ENCODE data around the gene ATP6V1A. TPM values are rescaled to one million over a fixed set of nuclear protein-coding genes. Genes with fewer than 3 reads are reported as not detected.

The ATP6V1A gene
- total and polyA plus RNA-seq, 2 of the 13 experiments (the other 11 are each of a cell fraction or from before 2014, with no cell fraction given), result 23.4 to 95.1 TPM

DNA sequence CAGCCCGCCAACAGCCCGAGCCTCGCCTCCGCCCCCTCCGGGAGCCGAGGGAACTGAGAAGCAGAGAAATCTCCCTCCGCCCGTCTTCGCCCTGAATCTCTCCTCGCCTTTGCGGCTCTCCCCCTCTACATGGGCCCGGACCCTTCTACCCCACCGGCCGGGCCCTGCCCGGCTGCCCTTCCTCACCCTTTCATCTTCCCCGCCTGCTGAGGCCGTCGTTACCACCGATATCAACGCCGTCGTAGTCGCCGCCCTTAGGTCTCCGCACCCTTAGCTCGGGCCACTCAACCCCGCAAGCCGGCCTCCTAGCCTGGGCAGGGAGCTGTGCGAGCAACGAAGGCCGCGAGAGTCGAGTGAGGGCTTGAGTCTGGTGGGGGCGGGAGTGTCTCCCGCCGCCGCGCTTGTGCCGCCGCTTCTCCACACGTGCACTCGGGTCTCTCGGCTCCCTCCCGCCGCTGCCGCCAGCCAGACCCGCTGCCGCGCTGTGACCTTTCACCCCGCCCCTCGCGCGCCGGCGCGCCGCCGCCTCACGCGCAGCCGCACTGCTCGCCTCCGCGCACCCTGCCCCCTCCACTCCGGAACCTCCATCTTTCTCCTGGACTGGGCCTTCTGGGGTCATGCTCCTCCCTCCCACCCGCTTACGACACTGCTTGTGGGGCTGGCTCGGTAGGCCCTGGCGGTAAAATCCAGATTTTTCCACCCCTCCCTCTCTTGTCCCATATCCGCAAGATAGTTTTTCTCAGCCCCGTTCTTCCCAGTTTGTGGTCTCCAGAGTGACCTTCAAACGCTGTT lies 883 bp upstream of the ATP6V1A start, which contains the start of gene NAA50 (continued):
- TF ChIP-seq, protein P1, sequence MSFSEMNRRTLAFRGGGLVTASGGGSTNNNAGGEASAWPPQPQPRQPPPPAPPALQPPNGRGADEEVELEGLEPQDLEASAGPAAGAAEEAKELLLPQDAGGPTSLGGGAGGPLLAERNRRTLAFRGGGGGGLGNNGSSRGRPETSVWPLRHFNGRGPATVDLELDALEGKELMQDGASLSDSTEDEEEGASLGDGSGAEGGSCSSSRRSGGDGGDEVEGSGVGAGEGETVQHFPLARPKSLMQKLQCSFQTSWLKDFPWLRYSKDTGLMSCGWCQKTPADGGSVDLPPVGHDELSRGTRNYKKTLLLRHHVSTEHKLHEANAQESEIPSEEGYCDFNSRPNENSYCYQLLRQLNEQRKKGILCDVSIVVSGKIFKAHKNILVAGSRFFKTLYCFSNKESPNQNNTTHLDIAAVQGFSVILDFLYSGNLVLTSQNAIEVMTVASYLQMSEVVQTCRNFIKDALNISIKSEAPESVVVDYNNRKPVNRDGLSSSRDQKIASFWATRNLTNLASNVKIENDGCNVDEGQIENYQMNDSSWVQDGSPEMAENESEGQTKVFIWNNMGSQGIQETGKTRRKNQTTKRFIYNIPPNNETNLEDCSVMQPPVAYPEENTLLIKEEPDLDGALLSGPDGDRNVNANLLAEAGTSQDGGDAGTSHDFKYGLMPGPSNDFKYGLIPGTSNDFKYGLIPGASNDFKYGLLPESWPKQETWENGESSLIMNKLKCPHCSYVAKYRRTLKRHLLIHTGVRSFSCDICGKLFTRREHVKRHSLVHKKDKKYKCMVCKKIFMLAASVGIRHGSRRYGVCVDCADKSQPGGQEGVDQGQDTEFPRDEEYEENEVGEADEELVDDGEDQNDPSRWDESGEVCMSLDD (CRISPR knock-in tag; IDR thresholded peaks at IDR 0.05; ENCODE audit: borderline replicate concordance), result no peak
- TF ChIP-seq SNAI1 (CRISPR knock-in tag; IDR thresholded peaks at IDR 0.05; ENCODE audit: borderline replicate concordance) (no peak), MAFF (IDR thresholded peaks at IDR 0.05; ENCODE audit: low read depth, low read length) (no peak), NR1H2 (CRISPR knock-in tag; IDR thresholded peaks at IDR 0.05; ENCODE audit: borderline replicate concordance, low read depth) (no peak), EEA1 (CRISPR knock-in tag; IDR thresholded peaks at IDR 0.05; ENCODE audit: borderline replicate concordance) (0 out of 2 replicates have a peak, but pooled peaks have one; percentile 9), ERF (CRISPR knock-in tag; IDR thresholded peaks at IDR 0.05) (peak; percentile 6; the same call in 1 of the 2 replicates), DMAP1 (CRISPR knock-in tag; IDR thresholded peaks at IDR 0.05) (peak; percentile 89), SAP130 (CRISPR knock-in tag; IDR thresholded peaks at IDR 0.05; ENCODE audit: low read depth) (peak; percentile 77), ZNF337 (CRISPR knock-in tag; IDR thresholded peaks at IDR 0.05; ENCODE audit: borderline replicate concordance, low read depth) (no peak; the same call in 1 of the 2 replicates), ZFP36L2 (CRISPR knock-in tag; IDR thresholded peaks at IDR 0.05) (no peak), HNF4A (CRISPR knock-in tag; IDR thresholded peaks at IDR 0.05) (peak; percentile 24; the same call in 1 of the 2 replicates), ZSCAN25 (CRISPR knock-in tag; IDR thresholded peaks at IDR 0.05) (no peak; the same call in 1 of the 2 replicates), HNRNPL (IDR thresholded peaks at IDR 0.05; ENCODE audit: low read depth, low read length) (no peak), SMAD1 (CRISPR knock-in tag; IDR thresholded peaks at IDR 0.05; ENCODE audit: borderline replicate concordance, low read depth) (no peak), SMYD3 (CRISPR knock-in tag; IDR thresholded peaks at IDR 0.05) (no peak), ZNF547 (CRISPR knock-in tag; IDR thresholded peaks at IDR 0.05) (peak; percentile 62), SP1 (IDR thresholded peaks at IDR 0.05) (no peak), SP1 (CRISPR knock-in tag; IDR thresholded peaks at IDR 0.05) (no peak), TBL1XR1 (IDR thresholded peaks at IDR 0.05; ENCODE audit: borderline replicate concordance, low read length, partially characterized antibody) (peak; percentile 7)
- TF ChIP-seq, protein P2, sequence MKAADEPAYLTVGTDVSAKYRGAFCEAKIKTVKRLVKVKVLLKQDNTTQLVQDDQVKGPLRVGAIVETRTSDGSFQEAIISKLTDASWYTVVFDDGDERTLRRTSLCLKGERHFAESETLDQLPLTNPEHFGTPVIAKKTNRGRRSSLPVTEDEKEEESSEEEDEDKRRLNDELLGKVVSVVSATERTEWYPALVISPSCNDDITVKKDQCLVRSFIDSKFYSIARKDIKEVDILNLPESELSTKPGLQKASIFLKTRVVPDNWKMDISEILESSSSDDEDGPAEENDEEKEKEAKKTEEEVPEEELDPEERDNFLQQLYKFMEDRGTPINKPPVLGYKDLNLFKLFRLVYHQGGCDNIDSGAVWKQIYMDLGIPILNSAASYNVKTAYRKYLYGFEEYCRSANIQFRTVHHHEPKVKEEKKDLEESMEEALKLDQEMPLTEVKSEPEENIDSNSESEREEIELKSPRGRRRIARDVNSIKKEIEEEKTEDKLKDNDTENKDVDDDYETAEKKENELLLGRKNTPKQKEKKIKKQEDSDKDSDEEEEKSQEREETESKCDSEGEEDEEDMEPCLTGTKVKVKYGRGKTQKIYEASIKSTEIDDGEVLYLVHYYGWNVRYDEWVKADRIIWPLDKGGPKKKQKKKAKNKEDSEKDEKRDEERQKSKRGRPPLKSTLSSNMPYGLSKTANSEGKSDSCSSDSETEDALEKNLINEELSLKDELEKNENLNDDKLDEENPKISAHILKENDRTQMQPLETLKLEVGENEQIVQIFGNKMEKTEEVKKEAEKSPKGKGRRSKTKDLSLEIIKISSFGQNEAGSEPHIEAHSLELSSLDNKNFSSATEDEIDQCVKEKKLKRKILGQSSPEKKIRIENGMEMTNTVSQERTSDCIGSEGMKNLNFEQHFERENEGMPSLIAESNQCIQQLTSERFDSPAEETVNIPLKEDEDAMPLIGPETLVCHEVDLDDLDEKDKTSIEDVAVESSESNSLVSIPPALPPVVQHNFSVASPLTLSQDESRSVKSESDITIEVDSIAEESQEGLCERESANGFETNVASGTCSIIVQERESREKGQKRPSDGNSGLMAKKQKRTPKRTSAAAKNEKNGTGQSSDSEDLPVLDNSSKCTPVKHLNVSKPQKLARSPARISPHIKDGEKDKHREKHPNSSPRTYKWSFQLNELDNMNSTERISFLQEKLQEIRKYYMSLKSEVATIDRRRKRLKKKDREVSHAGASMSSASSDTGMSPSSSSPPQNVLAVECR (CRISPR knock-in tag; IDR thresholded peaks at IDR 0.05; ENCODE audit: borderline replicate concordance), result peak; percentile 91
- TF ChIP-seq, protein P3, sequence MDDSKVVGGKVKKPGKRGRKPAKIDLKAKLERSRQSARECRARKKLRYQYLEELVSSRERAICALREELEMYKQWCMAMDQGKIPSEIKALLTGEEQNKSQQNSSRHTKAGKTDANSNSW (CRISPR knock-in tag; IDR thresholded peaks at IDR 0.05; ENCODE audit: borderline replicate concordance), result peak; percentile 78; the same call in 1 of the 2 replicates
- TF ChIP-seq, protein P4, sequence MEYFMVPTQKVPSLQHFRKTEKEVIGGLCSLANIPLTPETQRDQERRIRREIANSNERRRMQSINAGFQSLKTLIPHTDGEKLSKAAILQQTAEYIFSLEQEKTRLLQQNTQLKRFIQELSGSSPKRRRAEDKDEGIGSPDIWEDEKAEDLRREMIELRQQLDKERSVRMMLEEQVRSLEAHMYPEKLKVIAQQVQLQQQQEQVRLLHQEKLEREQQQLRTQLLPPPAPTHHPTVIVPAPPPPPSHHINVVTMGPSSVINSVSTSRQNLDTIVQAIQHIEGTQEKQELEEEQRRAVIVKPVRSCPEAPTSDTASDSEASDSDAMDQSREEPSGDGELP (IDR thresholded peaks at IDR 0.05; ENCODE audit: borderline replicate concordance, low read depth), result peak; percentile 8; the same call in 1 of the 2 replicates
